Thyroid gland (tissue), 4 donors: ENCODE results near the gene LRRC4C. TPM values are rescaled to one million over a fixed set of nuclear protein-coding genes. Genes with fewer than 3 reads are reported as not detected.

Experiments used
- DNase-seq, 2 donors: peaks; one replicate each; pipeline ENCODE4 v3.0.0-alpha.2; 2019
- H3K27ac ChIP-seq, 3 donors: fragments of 200-600 bp; sonication (generic); 1 replicate in 2 of 3; 2 replicates in 1 of 3; pipeline ENCODE4 v1.5.1; 2016 to 2019; ENCODE audit warnings: mild to moderate bottlenecking in 1 of 3, moderate library complexity in 1 of 3
- H3K27me3 ChIP-seq: fragments of 200-600 bp; sonication (generic); one replicate; pipeline ENCODE4 v1.5.1; 2019
- H3K36me3 ChIP-seq, 2 donors: fragments of 200-600 bp; sonication (generic); one replicate each; pipeline ENCODE4 v1.5.1; 2016 to 2019
- H3K4me1 ChIP-seq, 2 donors: fragments of 200-600 bp; sonication (generic); one replicate each; pipeline ENCODE4 v1.5.1; 2017 to 2019
- H3K4me3 ChIP-seq, 3 donors: fragments of 200-600 bp; sonication (generic); replicated peaks in 1 of 3; 1 replicate in 2 of 3; 2 replicates in 1 of 3; pipeline ENCODE4 v1.5.1; 2016; ENCODE audit warnings: mild to moderate bottlenecking in 1 of 3
- H3K9me3 ChIP-seq: fragments of 200-600 bp; sonication (generic); one replicate; pipeline ENCODE4 v1.5.1; 2017
- CTCF ChIP-seq, 6 experiments: fragments of 200-600 bp in 3 of 6; fragments of 450-650 bp in 3 of 6; sonication (generic) in 3 of 6; IDR thresholded peaks; one replicate each; pipeline ENCODE4 v1.5.1; 2016 to 2019; ENCODE audit warnings: antibody characterized with exemption in 6 of 6, mild to moderate bottlenecking in 2 of 6, inconsistent platforms in 1 of 6, moderate library complexity in 1 of 6
- POLR2A ChIP-seq, 2 donors: fragments of 450-650 bp; IDR thresholded peaks; one replicate each; pipeline ENCODE4 v1.6.1; 2017; ENCODE audit warnings: antibody characterized with exemption in 2 of 2, mild to moderate bottlenecking in 2 of 2, moderate library complexity in 1 of 2
- WGBS, 2 donors: methylation state at CpG; one replicate each; pipeline ENCODE4 v1.1.5; 2017; 5-methylcytosine and 5-hydroxymethylcytosine counted together
- intact Hi-C: fragments of 100-400 bp; cut with DNase I; formaldehyde crosslinking; loops from one replicate; pipeline ENCODE4 v1.15.1; 2023
- total RNA-seq, 4 donors: library from RNA; depleted of rRNA; stranded (reverse); fragments of >200 nt; gene quantifications; one replicate each; pipeline ENCODE4 v1.2.3, GENCODE V29; 2016

Gene LRRC4C
- total RNA-seq, 4 donors from 2014 or later: 4.6 to 13.9 (median 7.8) TPM

GRCh38 chr11:41404109-41404508, 55.3 kb downstream of the LRRC4C start:
- Histone ChIP-seq H3K27ac (no peak overlapping the region), H3K36me3 (no peaks in the 10 kb centered on the region), H3K4me3 (no peak overlapping the region), H3K4me1 (peaks cover 10% of the 10 kb centered on the region in 2 donors), H3K27me3 (no peaks in the 10 kb centered on the region), H3K9me3 (no peaks in the 10 kb centered on the region)
- 80 to 92% methylated on average over 2 of the region's 2 CpGs for WGBS, 2 donors
- intact Hi-C loops: no loop called here
- DNase-seq: no peak
- TF ChIP-seq POLR2A (IDR thresholded peaks at IDR 0.05) (no peak), CTCF (IDR thresholded peaks at IDR 0.05) (no peak)

- no peak overlapping the region for H3K4me3 ChIP-seq
- no peak overlapping the region for H3K27ac ChIP-seq
- DNase-seq: no peak
- peaks cover 10% of the 10 kb centered on the region in 2 donors for H3K4me1 ChIP-seq
- intact Hi-C loops: no loop called here
- no peaks in the 10 kb centered on the region for H3K36me3 ChIP-seq
- 56 to 65% methylated on average over 2 of the region's 2 CpGs for WGBS, 2 donors
- H3K27me3 ChIP-seq: no peaks in the 10 kb centered on the region
- no peaks in the 10 kb centered on the region for H3K9me3 ChIP-seq
- no peak for TF ChIP-seq POLR2A (IDR thresholded peaks at IDR 0.05)
- TF ChIP-seq CTCF (IDR thresholded peaks at IDR 0.05): no peak
These were observed 56.0 kb downstream of the LRRC4C start for GRCh38 chr11:41403458-41403857.

GRCh38 chr11:41400819-41401382, 58.6 kb downstream of the LRRC4C start:
- Histone ChIP-seq H3K27ac (no peak overlapping the region), H3K27me3 (no peaks in the 10 kb centered on the region), H3K36me3 (no peaks in the 10 kb centered on the region), H3K4me1 (peaks cover 10% of the 10 kb centered on the region in 2 donors), H3K9me3 (no peaks in the 10 kb centered on the region), H3K4me3 (no peak overlapping the region)
- no peak for DNase-seq
- intact Hi-C loops: no loop called here
- 90 to 94% methylated on average over 1 of the region's 1 CpG for WGBS, 2 donors
- no peak for TF ChIP-seq POLR2A (IDR thresholded peaks at IDR 0.05)
- no peak for TF ChIP-seq CTCF (IDR thresholded peaks at IDR 0.05)

GRCh38 chr11:41400124-41400523, 59.3 kb downstream of the LRRC4C start:
- intact Hi-C loops: no loop called here

More at GRCh38 chr11:41400124-41400523, 59.3 kb downstream of the LRRC4C start:
- no peak overlapping the region for H3K27ac ChIP-seq
- DNase-seq: no peak
- 25 to 26% methylated on average over 4 of the region's 4 CpGs for WGBS, 2 donors
- H3K4me1 ChIP-seq: peaks cover 10% of the 10 kb centered on the region in 2 donors
- no peaks in the 10 kb centered on the region for H3K36me3 ChIP-seq
- no peak overlapping the region for H3K4me3 ChIP-seq
- H3K9me3 ChIP-seq: no peaks in the 10 kb centered on the region
- TF ChIP-seq CTCF (IDR thresholded peaks at IDR 0.05) (no peak), POLR2A (IDR thresholded peaks at IDR 0.05) (no peak)
- no peaks in the 10 kb centered on the region for H3K27me3 ChIP-seq
